Right lobe of liver (tissue), 4 donors: ENCODE measurements around the gene CLNK.

ENCODE experiments used
- POLR2A ChIP-seq: fragments of 450-650 bp; IDR thresholded peaks from one replicate; pipeline ENCODE4 v1.6.1; 2017; ENCODE audit warnings: antibody characterized with exemption, mild to moderate bottlenecking
- TF ChIP-seq, protein P1 (sequence below), 4 donors: fragments of 200-600 bp in 3 of 4; fragments of 450-650 bp in 1 of 4; IDR thresholded peaks; one replicate each; pipeline versions ENCODE4 v1.5.1 to v1.8.0; 2016 to 2022; ENCODE audit warnings: antibody characterized with exemption in 4 of 4, mild to moderate bottlenecking in 2 of 4
- donor health status: DM: no; HTN: no; CAD: no.
- donor health status: DM: no; HTN: no; CAD: no.
- donor health status: DM: no; HTN: yes; CAD: no.

GRCh38 chr4:10662937-10663336 is 21.6 kb downstream of the CLNK start:
- TF ChIP-seq, protein P1, sequence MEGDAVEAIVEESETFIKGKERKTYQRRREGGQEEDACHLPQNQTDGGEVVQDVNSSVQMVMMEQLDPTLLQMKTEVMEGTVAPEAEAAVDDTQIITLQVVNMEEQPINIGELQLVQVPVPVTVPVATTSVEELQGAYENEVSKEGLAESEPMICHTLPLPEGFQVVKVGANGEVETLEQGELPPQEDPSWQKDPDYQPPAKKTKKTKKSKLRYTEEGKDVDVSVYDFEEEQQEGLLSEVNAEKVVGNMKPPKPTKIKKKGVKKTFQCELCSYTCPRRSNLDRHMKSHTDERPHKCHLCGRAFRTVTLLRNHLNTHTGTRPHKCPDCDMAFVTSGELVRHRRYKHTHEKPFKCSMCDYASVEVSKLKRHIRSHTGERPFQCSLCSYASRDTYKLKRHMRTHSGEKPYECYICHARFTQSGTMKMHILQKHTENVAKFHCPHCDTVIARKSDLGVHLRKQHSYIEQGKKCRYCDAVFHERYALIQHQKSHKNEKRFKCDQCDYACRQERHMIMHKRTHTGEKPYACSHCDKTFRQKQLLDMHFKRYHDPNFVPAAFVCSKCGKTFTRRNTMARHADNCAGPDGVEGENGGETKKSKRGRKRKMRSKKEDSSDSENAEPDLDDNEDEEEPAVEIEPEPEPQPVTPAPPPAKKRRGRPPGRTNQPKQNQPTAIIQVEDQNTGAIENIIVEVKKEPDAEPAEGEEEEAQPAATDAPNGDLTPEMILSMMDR (IDR thresholded peaks at IDR 0.05) = no peak
- TF ChIP-seq POLR2A = no peak
